Caco-2 (cell line): ENCODE data around the gene CSNK1G3. TPM values are rescaled to one million over a fixed set of nuclear protein-coding genes. Genes with fewer than 3 reads are reported as not detected.

Experiments used
- BruUV-seq: library from RNA; stranded (reverse); fragments of 400-500 nt; replicated peaks from 2 replicates; lab custom pipeline; 2021; lab: Mats Ljungman, UMichigan
- CTCF ChIA-PET: fragments of 300-600 bp; sonication (Branson Sonifier 250); formaldehyde crosslinking; loops from one replicate; lab custom pipeline; 2022; ENCODE audit warnings: antibody characterized with exemption; lab: Charles Lee
- POLR2A ChIA-PET: fragments of 300-600 bp; sonication (Branson Sonifier 250); formaldehyde crosslinking; loops from one replicate; lab custom pipeline; 2022; ENCODE audit warnings: antibody characterized with exemption; lab: Charles Lee
- DNase-seq, 2 experiments: peaks; one replicate each; pipeline versions ENCODE4 v3.0.0 to v3.0.0-alpha.2; 2020 to 2022
- H3K27me3 ChIP-seq: replicated peaks from 2 replicates; pipeline ENCODE4 v1.6.0; 2011; ENCODE audit warnings: low read length; ENCODE audit not compliant: control insufficient read depth, insufficient read depth
- H3K36me3 ChIP-seq: 2 replicates; pipeline ENCODE4 v1.5.1; 2011; ENCODE audit warnings: low read length; ENCODE audit not compliant: control insufficient read depth, insufficient read depth
- H3K4me1 ChIP-seq: fragments of 250-450 bp; sonication (Bioruptor Pico); 2 replicates; pipeline ENCODE4 v1.5.1; 2020; ENCODE audit warnings: mild to moderate bottlenecking
- H3K4me3 ChIP-seq: 2 replicates; pipeline ENCODE4 v1.5.1; 2011; ENCODE audit warnings: low read depth, mild to moderate bottlenecking, control low read depth, low read length
- H3K9me3 ChIP-seq: fragments of 250-450 bp; sonication (Bioruptor Pico); 2 replicates; pipeline ENCODE4 v1.5.1; 2020; ENCODE audit warnings: mild to moderate bottlenecking, moderate library complexity
- H3K27ac Mint-ChIP-seq: one replicate; pipeline ENCODE4 v1.8.0; 2022; ENCODE audit warnings: mixed read lengths; ENCODE audit not compliant: unreplicated experiment
- H3K27me3 Mint-ChIP-seq: one replicate; pipeline ENCODE4 v1.8.0; 2022; ENCODE audit warnings: mixed read lengths; ENCODE audit not compliant: insufficient read depth, unreplicated experiment
- H3K36me3 Mint-ChIP-seq: one replicate; pipeline ENCODE4 v1.8.0; 2022; ENCODE audit warnings: mild to moderate bottlenecking, mixed read lengths; ENCODE audit not compliant: insufficient read depth, unreplicated experiment
- H3K4me1 Mint-ChIP-seq: one replicate; pipeline ENCODE4 v1.8.0; 2022; ENCODE audit warnings: low read depth, mixed read lengths; ENCODE audit not compliant: unreplicated experiment
- H3K4me3 Mint-ChIP-seq: one replicate; pipeline ENCODE4 v1.8.0; 2022; ENCODE audit warnings: mild to moderate bottlenecking, moderate library complexity, mixed read lengths; ENCODE audit not compliant: unreplicated experiment
- H3K9me3 Mint-ChIP-seq: one replicate; pipeline ENCODE4 v1.8.0; 2022; ENCODE audit warnings: mixed read lengths; ENCODE audit not compliant: unreplicated experiment
- intact Hi-C: fragments of 100-400 bp; cut with micrococcal nuclease; formaldehyde crosslinking; loops from one replicate; pipeline ENCODE4 v1.10.0; 2022; ENCODE audit not compliant: unreplicated experiment
- total RNA-seq: library from RNA; stranded (reverse); gene quantifications from 2 replicates; pipeline ENCODE4 v1.2.3, GENCODE V29; 2022
- TF ChIP-seq, protein P1 (sequence below), 2 experiments: fragments of 200-600 bp in 1 of 2; IDR thresholded peaks; 1 replicate in 1 of 2; 2 replicates in 1 of 2; pipeline versions ENCODE4 v1.5.1 to v1.8.0; 2011 to 2022; ENCODE audit warnings: antibody characterized with exemption in 1 of 2, control low read depth in 1 of 2, inconsistent platforms in 1 of 2, low read depth in 1 of 2, low read length in 1 of 2, mild to moderate bottlenecking in 1 of 2, moderate library complexity in 1 of 2; ENCODE audit not compliant: insufficient read depth in 1 of 2, severe bottlenecking in 1 of 2, unreplicated experiment in 1 of 2

The CSNK1G3 gene
- total RNA-seq, 1 experiment from 2014 or later: 40.4 TPM

DNA sequence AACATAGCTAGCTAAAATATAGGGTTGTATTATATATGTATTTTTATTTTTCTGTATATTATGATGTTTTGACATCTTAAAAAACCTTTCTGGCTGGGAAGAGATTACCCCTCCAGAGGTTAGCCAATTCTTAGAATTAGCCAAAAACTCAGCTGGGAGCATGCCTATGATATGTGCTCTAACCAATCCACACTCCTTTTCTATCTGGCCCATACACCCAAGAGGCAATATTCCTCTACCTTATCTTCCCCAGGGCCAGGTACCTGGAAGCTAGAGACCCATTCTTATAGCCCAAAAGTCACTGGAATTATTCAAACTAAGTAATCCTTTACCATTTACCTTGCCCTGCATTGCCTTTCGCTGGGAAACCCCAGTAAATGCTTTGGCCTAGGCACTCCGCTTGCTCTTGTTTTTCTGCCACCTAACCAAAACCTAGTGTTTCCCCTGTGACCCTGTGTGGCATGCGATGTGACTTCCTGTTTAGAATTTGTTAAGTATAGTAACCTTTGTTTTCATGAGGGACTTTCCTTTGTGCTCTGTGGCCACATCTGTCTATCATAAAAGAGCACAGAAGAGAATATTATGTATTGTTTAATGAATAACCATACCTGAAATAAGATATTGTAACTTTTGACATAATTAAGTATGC is 37.4 kb downstream of the CSNK1G3 start:
- H3K27me3 ChIP-seq: no peaks in the 10 kb centered on the region
- H3K27me3 Mint-ChIP-seq: no peaks in the 10 kb centered on the region
- no peak overlapping the region for H3K27ac Mint-ChIP-seq
- H3K4me1 Mint-ChIP-seq: no peaks in the 10 kb centered on the region
- no peak overlapping the region for H3K4me3 ChIP-seq
- TF ChIP-seq, protein P1, sequence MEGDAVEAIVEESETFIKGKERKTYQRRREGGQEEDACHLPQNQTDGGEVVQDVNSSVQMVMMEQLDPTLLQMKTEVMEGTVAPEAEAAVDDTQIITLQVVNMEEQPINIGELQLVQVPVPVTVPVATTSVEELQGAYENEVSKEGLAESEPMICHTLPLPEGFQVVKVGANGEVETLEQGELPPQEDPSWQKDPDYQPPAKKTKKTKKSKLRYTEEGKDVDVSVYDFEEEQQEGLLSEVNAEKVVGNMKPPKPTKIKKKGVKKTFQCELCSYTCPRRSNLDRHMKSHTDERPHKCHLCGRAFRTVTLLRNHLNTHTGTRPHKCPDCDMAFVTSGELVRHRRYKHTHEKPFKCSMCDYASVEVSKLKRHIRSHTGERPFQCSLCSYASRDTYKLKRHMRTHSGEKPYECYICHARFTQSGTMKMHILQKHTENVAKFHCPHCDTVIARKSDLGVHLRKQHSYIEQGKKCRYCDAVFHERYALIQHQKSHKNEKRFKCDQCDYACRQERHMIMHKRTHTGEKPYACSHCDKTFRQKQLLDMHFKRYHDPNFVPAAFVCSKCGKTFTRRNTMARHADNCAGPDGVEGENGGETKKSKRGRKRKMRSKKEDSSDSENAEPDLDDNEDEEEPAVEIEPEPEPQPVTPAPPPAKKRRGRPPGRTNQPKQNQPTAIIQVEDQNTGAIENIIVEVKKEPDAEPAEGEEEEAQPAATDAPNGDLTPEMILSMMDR (IDR thresholded peaks at IDR 0.05; ENCODE audit: insufficient read depth in 1 of 2, low read depth in 1 of 2, low read length in 1 of 2, severe bottlenecking in 1 of 2, unreplicated experiment in 1 of 2): no peak
- H3K4me3 Mint-ChIP-seq: no peak overlapping the region
- H3K36me3 Mint-ChIP-seq: no peaks in the 10 kb centered on the region
- DNase-seq: no peak
- no peaks in the 10 kb centered on the region for H3K9me3 ChIP-seq
- no peaks in the 10 kb centered on the region for H3K9me3 Mint-ChIP-seq
- H3K36me3 ChIP-seq: no peaks in the 10 kb centered on the region
- BruUV-seq: no TSS peak
- ChIA-PET POLR2A (no interaction called here), CTCF (no interaction called here)
- intact Hi-C loops: no loop called here
- no peaks in the 10 kb centered on the region for H3K4me1 ChIP-seq

DNA sequence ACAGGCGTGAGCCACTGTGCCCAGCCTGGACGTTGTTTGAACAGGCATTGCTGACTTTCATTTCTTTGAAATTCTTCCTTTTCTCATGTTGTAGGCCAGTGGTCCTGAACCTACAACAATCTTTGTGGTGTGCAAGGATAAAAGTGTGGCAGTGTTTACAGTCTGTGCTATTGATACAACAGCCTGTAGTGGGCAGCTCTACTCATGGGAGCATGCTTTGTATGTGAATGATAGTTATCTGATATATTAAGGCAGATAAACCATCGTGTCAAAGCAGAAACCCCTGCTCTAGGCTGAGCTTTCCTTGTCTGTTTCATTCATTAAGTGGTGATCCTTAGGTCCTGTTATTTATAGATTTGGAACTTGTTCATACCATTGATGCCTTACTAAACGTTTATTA is 42.6 kb downstream of the CSNK1G3 start:
- Histone ChIP-seq H3K36me3 (no peaks in the 10 kb centered on the region), H3K9me3 (no peaks in the 10 kb centered on the region), H3K4me1 (no peaks in the 10 kb centered on the region), H3K4me3 (no peak overlapping the region), H3K27me3 (no peaks in the 10 kb centered on the region)
- Mint-ChIP-seq H3K4me3 (no peak overlapping the region), H3K36me3 (no peaks in the 10 kb centered on the region), H3K27me3 (no peaks in the 10 kb centered on the region), H3K4me1 (no peaks in the 10 kb centered on the region), H3K27ac (no peak overlapping the region), H3K9me3 (no peaks in the 10 kb centered on the region)
- intact Hi-C loops: no loop called here
- BruUV-seq: no TSS peak
- DNase-seq: no peak
- POLR2A ChIA-PET: no interaction called here
- CTCF ChIA-PET: no interaction called here
- TF ChIP-seq, protein P1 (IDR thresholded peaks at IDR 0.05; ENCODE audit: insufficient read depth in 1 of 2, low read depth in 1 of 2, low read length in 1 of 2, severe bottlenecking in 1 of 2, unreplicated experiment in 1 of 2): no peak

DNA sequence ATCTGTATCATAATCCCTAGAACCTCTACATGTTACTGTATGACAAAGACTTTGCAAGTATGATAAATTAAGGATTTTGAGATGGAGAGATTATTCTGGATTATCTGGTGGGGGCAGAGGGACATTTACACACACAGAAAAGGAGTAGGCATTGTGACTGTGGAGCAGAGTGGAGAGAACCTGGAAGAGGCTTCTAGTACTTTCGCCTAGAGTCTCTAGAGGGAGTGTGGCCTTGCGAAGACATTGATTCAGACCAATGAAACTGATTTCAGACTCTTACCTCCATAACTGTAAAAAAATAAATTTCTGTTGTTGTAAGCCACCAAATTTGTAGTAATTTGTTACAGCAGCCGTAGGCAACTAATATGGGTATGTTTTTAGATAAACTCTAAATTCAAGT is 45.9 kb downstream of the CSNK1G3 start:
- CTCF ChIA-PET: no interaction called here
- TF ChIP-seq, protein P1 (IDR thresholded peaks at IDR 0.05; ENCODE audit: insufficient read depth in 1 of 2, low read depth in 1 of 2, low read length in 1 of 2, severe bottlenecking in 1 of 2, unreplicated experiment in 1 of 2): no peak
- no peak overlapping the region for H3K27ac Mint-ChIP-seq
- no peak overlapping the region for H3K4me3 Mint-ChIP-seq
- Histone ChIP-seq H3K27me3 (no peaks in the 10 kb centered on the region), H3K4me3 (no peak overlapping the region), H3K36me3 (no peaks in the 10 kb centered on the region), H3K4me1 (no peaks in the 10 kb centered on the region), H3K9me3 (no peaks in the 10 kb centered on the region)
- H3K9me3 Mint-ChIP-seq: no peaks in the 10 kb centered on the region
- DNase-seq: no peak
- intact Hi-C loops: no loop called here
- H3K36me3 Mint-ChIP-seq: no peaks in the 10 kb centered on the region
- no peaks in the 10 kb centered on the region for H3K4me1 Mint-ChIP-seq
- no TSS peak for BruUV-seq
- POLR2A ChIA-PET: no interaction called here
- H3K27me3 Mint-ChIP-seq: no peaks in the 10 kb centered on the region
